SJCRH30 (cell line): Measurements from ENCODE around the gene PRKAA1. TPM values are rescaled to one million over a fixed set of nuclear protein-coding genes. Genes with fewer than 3 reads are reported as not detected.
"Not testable (repeated sequence)": the region's sequence is repeated elsewhere in the genome, so short reads cannot be mapped to it uniquely, and the experiment has no call there.

ENCODE experiments used
- DNase-seq, 2 experiments: peaks; one replicate each; pipeline ENCODE4 v3.0.0-alpha.2; 2015 to 2020
- H3K27ac ChIP-seq: fragments of 250-450 bp; sonication (Bioruptor Pico); 2 replicates; pipeline ENCODE4 v1.5.1; 2020; ENCODE audit warnings: mild to moderate bottlenecking, moderate library complexity
- H3K27me3 ChIP-seq: fragments of 250-450 bp; sonication (Bioruptor Pico); 2 replicates; pipeline ENCODE4 v1.5.1; 2020; ENCODE audit warnings: mild to moderate bottlenecking, moderate library complexity
- H3K36me3 ChIP-seq: fragments of 250-450 bp; sonication (Bioruptor Pico); 2 replicates; pipeline ENCODE4 v1.5.1; 2020; ENCODE audit warnings: mild to moderate bottlenecking, moderate library complexity
- H3K4me1 ChIP-seq: fragments of 250-450 bp; sonication (Bioruptor Pico); 2 replicates; pipeline ENCODE4 v1.5.1; 2020; ENCODE audit warnings: mild to moderate bottlenecking, moderate library complexity
- H3K4me3 ChIP-seq: fragments of 250-450 bp; sonication (Bioruptor Pico); 2 replicates; pipeline ENCODE4 v1.5.1; 2020; ENCODE audit warnings: mild to moderate bottlenecking, moderate library complexity
- H3K9me3 ChIP-seq: fragments of 250-450 bp; sonication (Bioruptor Pico); replicated peaks from 2 replicates; pipeline ENCODE4 v1.5.1; 2020; ENCODE audit warnings: mild to moderate bottlenecking, moderate library complexity
- total RNA-seq: library from RNA; depleted of rRNA; stranded (reverse); fragments of >200 nt; shearing (Covaris generic); gene quantifications from 2 replicates; pipeline ENCODE4 v1.2.3, GENCODE V29; 2014

The PRKAA1 gene
- total RNA-seq, 1 experiment from 2014 or later: 103 TPM

DNA sequence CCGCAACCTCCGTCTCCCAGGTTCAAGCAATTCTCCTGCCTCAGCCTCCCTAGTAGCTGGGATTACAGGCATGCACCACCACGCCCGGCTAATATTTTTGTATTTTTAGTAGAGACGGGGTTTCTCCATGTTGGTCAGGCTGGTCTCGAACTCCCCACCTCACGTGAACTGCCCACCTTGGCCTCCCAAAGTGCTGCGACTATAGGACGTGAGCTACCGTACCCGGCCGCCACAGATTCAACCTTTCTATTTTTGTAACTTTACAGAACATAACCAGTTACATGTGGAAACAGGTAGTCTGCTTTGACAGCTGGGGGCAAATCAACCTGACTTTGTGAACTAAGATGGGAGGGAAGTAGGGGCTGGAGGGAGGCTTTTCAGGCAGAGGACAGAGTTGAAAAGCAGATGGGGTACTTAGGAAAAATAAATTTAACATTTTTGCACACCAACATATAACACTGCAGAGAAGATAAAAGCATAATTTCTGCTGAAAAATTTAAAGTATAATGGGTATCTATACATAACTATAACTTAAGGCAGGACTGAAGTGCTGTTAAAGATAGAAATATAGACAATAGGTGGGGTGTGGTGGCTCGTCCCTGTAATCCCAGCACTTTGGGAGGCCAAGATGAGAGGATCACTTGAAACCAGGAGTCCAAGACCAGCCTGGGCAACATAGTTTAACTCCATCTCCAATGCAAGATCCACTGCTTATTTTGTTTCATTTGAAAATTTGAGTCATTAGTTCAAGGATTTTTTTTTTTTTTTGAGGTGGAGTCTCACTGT, 31.8 kb upstream of the PRKAA1 start:
- DNase-seq: no peak
- Histone ChIP-seq H3K4me1 (peaks cover 12% of the 10 kb centered on the region), H3K27me3 (peaks cover 6% of the 10 kb centered on the region; the same call in 1 of the 2 replicates), H3K9me3 (peaks cover 2% of the 10 kb centered on the region; the same call in 1 of the 2 replicates), H3K4me3 (no peak overlapping the region), H3K27ac (no peak overlapping the region), H3K36me3 (peaks cover 94% of the 10 kb centered on the region)

DNA sequence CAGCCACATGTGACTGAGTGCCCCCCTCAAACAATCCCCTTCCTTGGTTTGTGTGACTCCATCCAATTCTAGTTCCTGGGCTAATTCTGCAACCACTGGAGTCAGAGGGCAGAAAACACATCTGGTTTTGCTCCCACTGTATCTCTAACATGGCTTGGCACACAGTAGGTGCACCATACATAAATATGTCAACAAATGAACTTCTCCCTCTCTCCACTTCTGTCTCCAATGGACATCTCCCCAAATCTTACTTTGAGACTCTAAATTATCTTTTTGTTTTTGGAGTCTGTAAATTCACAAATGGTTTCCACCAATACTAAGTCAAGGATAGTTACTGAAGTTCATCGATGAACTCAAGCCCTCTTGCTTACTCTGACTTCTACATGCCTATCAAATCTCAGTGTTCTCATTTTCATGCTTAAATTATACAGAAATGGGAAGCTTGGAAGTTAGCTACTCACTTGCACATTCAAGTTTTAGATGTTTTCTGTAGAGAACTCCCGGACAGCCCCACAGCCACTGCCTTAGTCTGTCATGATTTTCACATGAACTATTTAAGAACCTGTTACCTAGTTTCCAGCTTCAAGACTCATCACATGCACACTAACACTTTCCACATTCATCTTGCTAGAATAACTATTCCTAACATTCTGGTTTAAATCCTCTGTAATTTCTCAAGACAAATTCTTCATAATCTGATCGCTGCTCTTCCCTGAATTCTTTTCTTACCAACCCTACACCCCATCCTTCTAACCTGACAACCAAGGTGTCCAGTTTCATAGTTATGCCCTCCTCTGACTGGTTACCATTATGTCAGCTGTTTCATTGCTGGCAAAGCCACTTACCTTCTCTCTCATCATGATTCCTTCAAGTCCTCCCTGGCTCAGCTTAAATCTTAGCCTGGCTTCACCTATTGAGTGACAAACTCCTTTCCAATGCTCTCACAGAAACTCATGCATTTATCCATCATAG, 30.8 kb upstream of the PRKAA1 start:
- Histone ChIP-seq H3K27me3 (peaks cover 6% of the 10 kb centered on the region; the same call in 1 of the 2 replicates), H3K4me3 (no peak overlapping the region), H3K36me3 (peaks cover 86% of the 10 kb centered on the region)

DNA sequence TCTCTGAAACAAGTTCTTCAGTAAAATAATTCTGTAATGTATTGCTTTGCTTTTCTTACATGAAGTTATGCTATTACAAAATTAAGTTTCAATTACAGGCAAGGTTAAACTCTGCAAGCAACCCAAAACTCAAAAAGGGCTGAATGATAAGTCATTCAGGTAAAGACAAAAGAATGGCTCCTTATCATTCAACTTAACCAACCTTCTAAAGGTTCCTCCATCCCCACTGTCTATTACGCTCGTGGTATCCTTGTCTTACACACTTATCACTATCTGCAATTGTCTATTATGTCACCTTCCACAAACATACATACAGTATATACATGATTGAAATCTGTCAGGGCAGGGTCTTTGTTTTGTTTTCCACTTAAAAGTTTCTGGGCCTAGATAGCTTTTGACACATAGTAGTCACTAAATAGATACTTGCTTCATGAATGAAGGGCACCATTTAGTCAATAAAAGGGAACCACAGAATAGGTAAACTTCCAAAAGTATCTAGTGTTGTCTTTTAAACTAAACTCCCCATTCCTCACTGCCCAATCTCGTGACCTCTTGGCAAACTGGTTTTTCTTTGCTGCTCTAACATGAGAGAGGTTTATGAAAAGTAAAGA, 30.0 kb upstream of the PRKAA1 start:
- Histone ChIP-seq H3K27me3 (peaks cover 6% of the 10 kb centered on the region; the same call in 1 of the 2 replicates), H3K27ac (peak overlapping the region; percentile 5; the same call in 1 of the 2 replicates), H3K4me1 (peaks cover 12% of the 10 kb centered on the region), H3K9me3 (peaks cover 2% of the 10 kb centered on the region; the same call in 1 of the 2 replicates), H3K4me3 (no peak overlapping the region), H3K36me3 (peaks cover 78% of the 10 kb centered on the region)
- DNase-seq: no peak

More for the DNA sequence above, 30.8 kb upstream of the PRKAA1 start:
- peak overlapping the region; percentile 5; the same call in 1 of the 2 replicates for H3K27ac ChIP-seq
- H3K4me1 ChIP-seq: peaks cover 12% of the 10 kb centered on the region
- DNase-seq: peak in 1 of 2 experiments; percentile 46
- H3K9me3 ChIP-seq: peaks cover 2% of the 10 kb centered on the region; the same call in 1 of the 2 replicates

DNA sequence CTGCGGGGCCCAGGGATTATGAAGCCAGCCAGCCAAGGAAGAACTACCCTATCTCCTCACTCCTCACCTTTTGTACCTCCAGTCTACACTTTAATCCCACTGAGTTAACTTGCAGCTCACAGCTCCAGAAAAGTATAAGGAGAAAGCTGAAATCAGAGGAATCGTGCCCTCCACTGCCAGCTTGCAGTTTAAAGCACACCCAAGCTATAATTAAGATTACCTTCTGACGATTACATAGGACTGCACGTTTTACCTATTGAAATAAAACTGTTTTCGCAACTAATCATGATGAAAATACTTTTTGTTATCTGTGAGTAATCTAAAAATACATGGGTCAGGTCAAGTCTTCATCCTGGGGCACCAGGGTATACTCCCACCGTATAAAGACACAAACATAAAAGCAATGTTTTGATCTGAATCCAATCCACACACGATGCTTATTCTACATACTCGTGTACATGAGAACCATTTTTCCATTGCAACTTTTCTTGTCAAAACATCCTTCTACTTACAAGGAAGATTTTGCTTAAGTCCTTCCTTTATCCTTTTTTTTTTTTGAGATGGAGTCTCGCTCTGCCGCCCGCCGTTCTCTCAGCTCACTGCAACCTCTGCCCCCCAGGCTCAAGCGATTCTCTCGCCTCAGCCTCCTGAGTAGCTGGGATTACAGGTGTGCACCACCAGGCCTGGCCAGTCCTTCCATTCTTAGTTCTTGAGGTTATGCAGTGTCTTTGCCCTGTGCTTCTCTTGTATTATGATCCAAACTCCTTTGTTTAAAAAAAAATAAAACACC, 29.2 kb upstream of the PRKAA1 start:
- DNase-seq: no peak
- peaks cover 6% of the 10 kb centered on the region; the same call in 1 of the 2 replicates for H3K27me3 ChIP-seq
- H3K27ac ChIP-seq: no peak overlapping the region; the same call in 1 of the 2 replicates
- peaks cover 7% of the 10 kb centered on the region for H3K4me1 ChIP-seq
- H3K4me3 ChIP-seq: no peak overlapping the region
- H3K36me3 ChIP-seq: peaks cover 70% of the 10 kb centered on the region
- peaks cover 2% of the 10 kb centered on the region; the same call in 1 of the 2 replicates for H3K9me3 ChIP-seq

DNA sequence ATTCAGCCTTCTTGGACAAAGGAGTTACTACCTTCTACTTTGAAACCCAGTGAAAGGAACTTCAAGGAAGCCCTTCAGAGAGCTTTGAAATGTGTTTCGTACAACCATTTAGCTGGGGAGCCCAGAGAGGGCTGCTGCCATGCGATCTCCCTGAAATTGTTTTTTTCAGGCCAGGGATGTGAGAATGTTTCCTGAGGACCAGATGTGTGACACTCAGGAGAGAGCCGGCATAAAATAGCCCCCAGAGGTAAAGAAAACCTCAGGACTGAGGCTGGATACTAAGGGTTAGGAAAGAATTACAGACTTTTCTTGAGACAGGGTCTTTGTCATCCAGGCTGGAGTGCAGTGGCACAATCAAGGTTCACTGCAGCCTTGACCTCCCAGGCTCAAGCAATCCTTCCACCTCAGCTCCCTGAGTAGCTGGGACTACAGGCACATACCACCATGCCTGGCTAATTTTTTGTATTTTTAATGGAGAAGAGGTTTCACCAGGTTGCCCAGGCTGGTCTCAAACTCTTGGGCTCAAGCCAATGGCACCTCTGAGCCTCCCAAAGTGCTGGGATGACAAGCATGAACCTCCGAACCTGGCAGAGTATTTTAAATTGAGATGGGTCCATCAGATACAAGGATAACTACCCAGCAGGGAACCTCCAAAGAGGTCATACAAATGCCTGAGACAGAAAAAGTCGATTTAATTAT, 28.5 kb upstream of the PRKAA1 start:
- Histone ChIP-seq H3K9me3 (peaks cover 2% of the 10 kb centered on the region; the same call in 1 of the 2 replicates), H3K4me1 (peaks cover 3% of the 10 kb centered on the region; the same call in 1 of the 2 replicates), H3K4me3 (no peak overlapping the region), H3K27me3 (peaks cover 6% of the 10 kb centered on the region; the same call in 1 of the 2 replicates), H3K27ac (no peak overlapping the region), H3K36me3 (peaks cover 63% of the 10 kb centered on the region)
- DNase-seq: no peak

DNA sequence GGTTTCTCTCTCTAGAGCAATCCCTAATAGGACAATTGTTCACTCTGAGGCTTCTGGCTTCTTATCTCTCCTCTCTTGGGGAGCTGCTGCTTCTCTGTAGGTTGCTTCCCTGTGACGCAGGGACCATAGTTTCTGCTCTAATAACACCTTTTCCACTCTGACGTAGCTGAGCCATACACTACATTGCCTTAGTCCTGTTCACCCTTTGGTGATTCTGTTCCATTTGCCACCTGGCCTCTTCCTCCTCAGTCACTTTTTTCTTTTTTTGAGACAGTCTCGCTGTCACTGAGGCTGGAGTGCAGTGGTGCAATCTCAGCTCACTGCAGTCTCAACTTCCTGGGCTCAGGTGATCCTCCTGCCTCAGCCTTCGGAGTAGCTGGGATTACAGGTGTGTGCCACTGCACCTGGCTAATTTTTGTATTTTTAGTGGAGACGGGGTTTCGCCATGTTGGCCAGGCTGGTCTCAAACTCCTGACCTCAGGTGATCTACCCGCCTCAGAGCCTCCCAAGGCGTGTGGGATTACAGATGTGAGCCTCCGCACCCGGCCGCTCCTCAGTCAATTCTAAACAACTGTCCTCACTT, 27.4 kb upstream of the PRKAA1 start:
- not testable (repeated sequence) for H3K4me1 ChIP-seq, H3K27me3 ChIP-seq, DNase-seq, H3K27ac ChIP-seq, H3K4me3 ChIP-seq, H3K9me3 ChIP-seq
- H3K36me3 ChIP-seq: peaks cover 52% of the 10 kb centered on the region

DNA sequence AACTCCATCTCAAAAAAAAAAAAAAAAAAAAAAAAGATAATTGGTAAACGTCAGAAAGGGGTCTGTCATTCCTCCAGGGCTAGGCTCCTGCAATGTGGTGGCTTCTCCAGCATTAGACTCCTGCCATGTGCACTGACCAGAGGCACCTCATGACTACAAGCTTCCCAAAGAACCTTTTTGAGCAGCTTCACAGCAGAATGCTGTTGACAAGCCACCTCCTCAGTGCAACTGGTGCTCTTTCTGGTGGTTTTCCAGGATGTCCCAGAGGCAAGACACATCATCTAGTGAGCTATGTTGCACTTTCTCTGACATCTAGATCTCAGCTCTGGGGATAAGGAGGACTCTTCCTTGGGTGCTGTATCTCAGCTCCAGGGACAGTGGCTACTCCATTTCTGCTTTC, 25.3 kb upstream of the PRKAA1 start:
- no peak for DNase-seq
- Histone ChIP-seq H3K9me3 (no peaks in the 10 kb centered on the region), H3K27me3 (peaks cover 2% of the 10 kb centered on the region; the same call in 1 of the 2 replicates), H3K36me3 (peaks cover 31% of the 10 kb centered on the region), H3K4me1 (no peaks in the 10 kb centered on the region; the same call in 1 of the 2 replicates), H3K27ac (no peak overlapping the region), H3K4me3 (no peak overlapping the region)

DNA sequence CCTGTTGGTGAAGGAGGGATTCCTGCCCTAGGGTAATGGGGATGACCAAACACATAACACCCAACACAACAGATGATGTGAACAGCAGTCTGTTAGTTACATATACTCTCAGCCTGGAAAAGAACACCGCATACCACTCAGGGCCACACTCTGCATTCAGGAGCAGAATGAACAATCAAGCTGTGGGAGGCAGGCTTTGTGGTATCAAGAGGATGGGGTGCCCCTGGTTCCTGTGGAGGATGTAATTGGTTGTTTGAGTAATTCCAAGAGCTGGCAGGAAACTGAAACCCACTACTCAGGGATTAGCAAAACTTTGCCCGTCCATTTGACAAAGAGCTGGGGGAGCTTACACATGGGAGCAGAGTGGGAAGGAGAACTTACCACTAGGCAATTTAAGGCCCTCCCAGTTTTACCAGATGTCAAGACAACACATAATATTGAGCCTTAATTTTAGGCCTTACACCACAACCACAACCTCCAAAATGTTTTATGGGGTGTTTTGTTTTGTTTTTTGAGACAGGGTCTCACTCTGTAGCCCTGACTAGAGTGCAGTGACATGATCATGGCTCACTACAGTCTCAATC, 15.6 kb upstream of the PRKAA1 start:
- H3K9me3 ChIP-seq: peaks cover 3% of the 10 kb centered on the region; the same call in 1 of the 2 replicates
- no peak for DNase-seq
- no peaks in the 10 kb centered on the region for H3K36me3 ChIP-seq
- no peak overlapping the region for H3K27ac ChIP-seq
- peaks cover 2% of the 10 kb centered on the region; the same call in 1 of the 2 replicates for H3K4me1 ChIP-seq
- no peak overlapping the region for H3K4me3 ChIP-seq
- 0 out of 2 replicates have a peak, but pooled peaks cover 3% of the 10 kb centered on the region for H3K27me3 ChIP-seq

DNA sequence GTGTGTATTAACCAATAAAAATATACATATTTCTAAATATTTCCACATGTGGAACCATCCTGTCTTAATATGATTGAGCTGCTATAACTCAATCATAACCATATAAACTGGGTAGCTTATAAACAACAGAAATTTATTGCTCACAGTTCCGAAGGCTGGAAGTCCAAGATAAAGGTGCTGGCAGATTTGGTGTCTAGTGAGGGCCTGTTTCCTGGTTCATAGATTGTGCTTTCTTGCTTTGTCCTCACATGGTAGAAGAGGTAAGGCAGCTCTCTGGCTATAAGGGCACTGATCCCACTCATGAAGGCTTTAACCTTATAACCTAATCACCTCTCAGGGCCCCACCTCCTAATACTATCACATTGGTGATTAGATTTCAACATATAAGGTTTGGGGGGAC, 14.0 kb upstream of the PRKAA1 start:
- Histone ChIP-seq H3K36me3 (no peaks in the 10 kb centered on the region), H3K27me3 (0 out of 2 replicates have a peak, but pooled peaks cover 3% of the 10 kb centered on the region), H3K4me1 (peaks cover 3% of the 10 kb centered on the region; the same call in 1 of the 2 replicates), H3K4me3 (no peak overlapping the region), H3K9me3 (peaks cover 3% of the 10 kb centered on the region; the same call in 1 of the 2 replicates), H3K27ac (no peak overlapping the region)
- DNase-seq: no peak

DNA sequence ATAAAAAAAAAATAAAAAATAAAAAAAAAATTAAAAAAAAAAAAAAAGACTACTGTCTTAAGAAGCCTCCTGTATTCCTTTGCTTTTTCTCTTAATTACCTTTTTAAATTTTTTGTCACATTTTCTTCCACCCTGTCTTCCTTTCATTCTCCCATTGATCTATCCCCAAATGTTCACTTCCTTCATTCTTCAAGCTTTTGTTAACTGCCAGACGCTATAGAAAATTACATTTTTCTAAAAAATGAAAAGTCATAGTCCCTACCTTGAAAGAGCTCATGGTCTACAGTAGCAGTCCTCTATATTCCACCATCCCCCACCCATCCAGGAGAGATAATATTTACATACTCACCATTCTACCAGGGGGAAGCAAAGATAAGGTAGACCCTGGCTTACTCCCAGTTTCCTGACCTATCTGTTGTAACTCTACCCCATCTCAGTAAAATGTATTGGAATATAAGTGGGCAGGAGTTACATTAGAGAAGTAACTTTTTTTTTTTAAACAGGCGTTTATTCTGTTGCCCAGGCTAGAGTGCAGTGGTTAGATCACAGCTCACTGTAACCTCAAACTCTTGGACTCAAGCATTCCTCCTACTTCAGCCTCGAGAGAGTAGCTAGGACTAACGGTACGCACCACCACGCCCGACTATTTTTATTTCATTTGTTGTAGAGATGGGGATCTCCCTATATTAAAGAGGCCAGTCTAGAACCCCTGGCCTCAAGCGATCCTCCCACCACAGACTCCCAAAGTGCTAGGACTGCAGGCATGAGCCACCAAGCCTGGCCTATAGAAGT, 3.8 kb upstream of the PRKAA1 start:
- Histone ChIP-seq H3K36me3 (no peaks in the 10 kb centered on the region), H3K27me3 (peaks cover 3% of the 10 kb centered on the region; the same call in 1 of the 2 replicates), H3K27ac (no peak overlapping the region), H3K4me3 (no peak overlapping the region), H3K9me3 (no peaks in the 10 kb centered on the region), H3K4me1 (peaks cover 6% of the 10 kb centered on the region)
- DNase-seq: no peak

DNA sequence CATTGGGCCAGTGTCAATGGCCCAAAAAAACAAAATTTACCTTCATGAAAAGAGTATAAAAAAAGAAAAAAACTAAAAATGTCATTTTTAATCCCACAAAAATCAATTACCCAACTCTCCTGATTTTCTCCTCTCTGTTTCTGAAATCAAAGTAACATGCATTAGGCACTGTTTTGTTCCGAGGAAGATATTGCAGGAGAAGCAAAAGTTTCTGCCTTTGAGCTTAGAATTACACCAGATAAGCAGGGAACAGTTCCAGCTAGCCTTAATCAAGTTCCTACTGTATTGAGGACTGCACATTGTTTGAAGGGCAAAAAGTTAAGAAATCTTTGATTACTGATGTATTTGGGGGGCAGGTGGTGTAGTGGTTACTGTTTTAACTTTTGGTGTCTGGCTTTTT, 1.1 kb upstream of the PRKAA1 start:
- peak in 1 of 2 experiments; percentile 22 for DNase-seq
- H3K27ac ChIP-seq: no peak overlapping the region
- H3K9me3 ChIP-seq: no peaks in the 10 kb centered on the region
- peaks cover 6% of the 10 kb centered on the region; the same call in 1 of the 2 replicates for H3K36me3 ChIP-seq
- H3K27me3 ChIP-seq: no peaks in the 10 kb centered on the region
- peak overlapping the region; percentile 94 for H3K4me3 ChIP-seq
- peaks cover 6% of the 10 kb centered on the region for H3K4me1 ChIP-seq

DNA sequence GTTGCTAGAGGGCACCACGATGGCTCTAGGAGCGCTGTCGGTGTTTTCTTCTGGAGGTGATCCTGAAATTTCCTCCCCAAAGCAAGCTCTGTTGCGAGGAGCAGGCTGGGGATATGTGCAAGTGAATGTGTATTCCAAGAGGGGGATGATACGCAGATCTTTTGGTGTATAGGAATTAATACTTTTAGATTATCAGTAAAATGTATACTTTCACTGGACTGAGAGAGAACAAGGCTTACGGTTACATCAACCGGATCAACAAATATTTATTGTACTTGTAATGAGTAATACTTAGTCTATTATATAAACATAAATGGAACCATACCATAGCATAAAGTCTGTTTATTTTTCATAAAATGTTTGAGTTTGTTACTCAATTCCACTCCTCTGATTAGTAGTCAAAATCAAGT, 632 bp upstream of the PRKAA1 start:
- peak overlapping the region; percentile 73 for H3K27ac ChIP-seq
- no peaks in the 10 kb centered on the region for H3K9me3 ChIP-seq
- no peak for DNase-seq
- peak overlapping the region; percentile 94 for H3K4me3 ChIP-seq
- peaks cover 6% of the 10 kb centered on the region for H3K4me1 ChIP-seq
- H3K27me3 ChIP-seq: no peaks in the 10 kb centered on the region
- peaks cover 6% of the 10 kb centered on the region; the same call in 1 of the 2 replicates for H3K36me3 ChIP-seq
